HepG2 (cell line): ENCODE results near the gene TMEM198. TPM values are rescaled to one million over a fixed set of nuclear protein-coding genes. Genes with fewer than 3 reads are reported as not detected.

Experiments used
- CAMTA2 ChIP-seq: sonication (generic); formaldehyde crosslinking; IDR thresholded peaks from 2 replicates; pipeline ENCODE4 v1.4.0; 2020; ENCODE audit warnings: mild to moderate bottlenecking, missing genetic modification reagents, borderline replicate concordance
- CC2D1A ChIP-seq: sonication (generic); formaldehyde crosslinking; IDR thresholded peaks from 2 replicates; pipeline ENCODE4 v1.8.1; 2023; ENCODE audit warnings: mild to moderate bottlenecking, missing genetic modification reagents
- HDAC6 ChIP-seq: fragments of 200-600 bp; sonication (generic); IDR thresholded peaks from 2 replicates; pipeline ENCODE4 v1.7.0; 2017; ENCODE audit warnings: mild to moderate bottlenecking, antibody characterized with exemption, low read length, low read depth
- HMGXB3 ChIP-seq: sonication (generic); formaldehyde crosslinking; IDR thresholded peaks from 2 replicates; pipeline ENCODE4 v1.4.0; 2020; ENCODE audit warnings: missing genetic modification reagents, borderline replicate concordance
- KLF11 ChIP-seq: IDR thresholded peaks from 2 replicates; pipeline ENCODE4 v1.6.1; 2016; ENCODE audit warnings: missing compliant biosample characterization
- LRRFIP1 ChIP-seq: sonication (generic); formaldehyde crosslinking; conservative IDR thresholded peaks from 2 replicates; pipeline ENCODE4 v1.4.0; 2020; ENCODE audit warnings: missing genetic modification reagents
- NFRKB ChIP-seq: fragments of 450-650 bp; IDR thresholded peaks from 2 replicates; pipeline ENCODE4 v1.6.1; 2017
- POLR2A ChIP-seq, 2 experiments: IDR thresholded peaks; 2 replicates each; pipeline ENCODE4 v1.6.1; 2011; ENCODE audit warnings: low read depth in 2 of 2, low read length in 2 of 2, mild to moderate bottlenecking in 1 of 2, moderate library complexity in 1 of 2; ENCODE audit not compliant: insufficient read depth in 1 of 2
- YY1 ChIP-seq: IDR thresholded peaks from 2 replicates; pipeline ENCODE4 v1.6.1; 2011; ENCODE audit warnings: low read length, low read depth, moderate library complexity, mild to moderate bottlenecking; ENCODE audit not compliant: insufficient read depth, insufficient replicate concordance
- ZBED4 ChIP-seq: sonication (generic); formaldehyde crosslinking; IDR thresholded peaks from 2 replicates; pipeline ENCODE4 v1.4.0; 2020; ENCODE audit warnings: missing genetic modification reagents, borderline replicate concordance
- ZBTB39 ChIP-seq: sonication (generic); formaldehyde crosslinking; IDR thresholded peaks from 2 replicates; pipeline ENCODE4 v1.5.0; 2020; ENCODE audit warnings: missing genetic modification reagents
- ZBTB42 ChIP-seq: sonication (generic); formaldehyde crosslinking; IDR thresholded peaks from 2 replicates; pipeline ENCODE4 v1.5.0; 2020; ENCODE audit warnings: mild to moderate bottlenecking, missing genetic modification reagents
- ZNF224 ChIP-seq: sonication (generic); formaldehyde crosslinking; IDR thresholded peaks from 2 replicates; pipeline ENCODE4 v1.5.0; 2020; ENCODE audit warnings: mild to moderate bottlenecking, missing genetic modification reagents
- ZNF253 ChIP-seq: sonication (generic); formaldehyde crosslinking; IDR thresholded peaks from 2 replicates; pipeline ENCODE4 v1.8.0; 2022; ENCODE audit warnings: mild to moderate bottlenecking, missing genetic modification reagents, borderline replicate concordance
- ZNF441 ChIP-seq: sonication (generic); formaldehyde crosslinking; IDR thresholded peaks from 2 replicates; pipeline ENCODE4 v1.7.0; 2021; ENCODE audit warnings: missing genetic modification reagents, borderline replicate concordance
- ZNF549 ChIP-seq: sonication (generic); formaldehyde crosslinking; IDR thresholded peaks from 2 replicates; pipeline ENCODE4 v1.5.0; 2020; ENCODE audit warnings: missing genetic modification reagents
- polyA plus RNA-seq, 8 experiments: library from polyadenylated mRNA; depleted of rRNA in 3 of 8; stranded (reverse) in 7 of 8; unstranded in 1 of 8; fragments of >200 nt; fragmentation: Illumina TruSeq in 4 of 8; extraction: Trizol in 4 of 8; gene quantifications; 2 replicates each; pipeline versions ENCODE4 v1.2.1 to v1.2.3, GENCODE V29; 2011 to 2016; ENCODE audit warnings: low read depth in 4 of 8, missing spikeins in 1 of 8, mixed read lengths in 1 of 8; ENCODE audit not compliant: insufficient read depth in 1 of 8
- total RNA-seq, 5 experiments: library from RNA; depleted of rRNA; stranded (reverse); fragments of >200 nt; fragmentation: Illumina TruSeq; extraction: Trizol; gene quantifications; 2 replicates each; pipeline ENCODE4 v1.2.3, GENCODE V29; 2016; ENCODE audit warnings: low read depth in 1 of 5

The TMEM198 gene
- total and polyA plus RNA-seq, 2 of the 13 experiments (the other 11 are each of a cell fraction or from before 2014, with no cell fraction given): 17.3 to 23.5 TPM

GRCh38 chr2:219543596-219544358, at the start of gene TMEM198, which contains the start of gene CHPF (continued):
- TF ChIP-seq CAMTA2 (CRISPR knock-in tag) (peak; percentile 69; the same call in 1 of the 2 replicates), HDAC6 (no peak), ZNF549 (CRISPR knock-in tag) (0 out of 2 replicates have a peak, but pooled peaks have one; percentile 26), KLF11 (CRISPR knock-in tag) (peak; percentile 82), ZNF253 (peak; percentile 73; the same call in 1 of the 2 replicates), ZBTB39 (CRISPR knock-in tag) (no peak), CC2D1A (CRISPR knock-in tag) (no peak), ZNF441 (CRISPR knock-in tag) (no peak; the same call in none of the 2 replicates), ZNF224 (CRISPR knock-in tag) (no peak), LRRFIP1 (CRISPR knock-in tag) (0 out of 2 replicates have a peak, but pooled peaks have one; percentile 26), ZBED4 (CRISPR knock-in tag) (peak; percentile 90), NFRKB (no peak), YY1 (peak; percentile 12), POLR2A (IDR thresholded peaks at IDR 0.05; ENCODE audit: insufficient read depth in 1 of 2, low read depth in 2 of 2, low read length in 2 of 2) (peak in 1 of 2 experiments; percentile 71; a peak in 2 of 4 replicates), ZBTB42 (CRISPR knock-in tag) (no peak; the same call in 1 of the 2 replicates), HMGXB3 (CRISPR knock-in tag) (peak; percentile 85; the same call in 1 of the 2 replicates)
